AG09309 (cell line): Measurements from ENCODE around the gene C10orf90.

ENCODE experiments used
- DNase-seq: peaks from one replicate; pipeline ENCODE4 v3.0.0-alpha.2; 2010; ENCODE audit warnings: low read depth
- H3K4me3 ChIP-seq: 2 replicates; pipeline ENCODE4 v1.5.1; 2011; ENCODE audit warnings: mild to moderate bottlenecking, low read depth, low read length, moderate library complexity; ENCODE audit not compliant: control insufficient read depth
- CTCF ChIP-seq: IDR thresholded peaks from 2 replicates; pipeline ENCODE4 v1.5.1; 2011; ENCODE audit warnings: mild to moderate bottlenecking, low read depth, low read length, inconsistent platforms; ENCODE audit not compliant: insufficient read depth, control insufficient read depth; ENCODE audit errors: missing control alignments

C10orf90 gene

GRCh38 chr10:126454045-126454751 is 216.3 kb downstream of the C10orf90 start:
- no peak overlapping the region for H3K4me3 ChIP-seq
- no peak for DNase-seq
- TF ChIP-seq CTCF, result no peak

GRCh38 chr10:126452245-126452644 is 218.2 kb downstream of the C10orf90 start:
- DNase-seq, result no peak
- no peak for TF ChIP-seq CTCF
- H3K4me3 ChIP-seq, result no peak overlapping the region

- TF ChIP-seq CTCF, result no peak
- no peak for DNase-seq
- no peak overlapping the region for H3K4me3 ChIP-seq
These were observed 222.4 kb downstream of the C10orf90 start for GRCh38 chr10:126448091-126448490.

GRCh38 chr10:126439942-126440341 is 230.6 kb downstream of the C10orf90 start:
- TF ChIP-seq CTCF, result no peak
- DNase-seq, result no peak
- H3K4me3 ChIP-seq, result no peak overlapping the region

GRCh38 chr10:126438407-126438783 is 232.1 kb downstream of the C10orf90 start:
- no peak overlapping the region for H3K4me3 ChIP-seq
- no peak for DNase-seq
- TF ChIP-seq CTCF, result no peak

- DNase-seq, result no peak
- H3K4me3 ChIP-seq, result no peak overlapping the region
- no peak for TF ChIP-seq CTCF
These were observed 232.7 kb downstream of the C10orf90 start for GRCh38 chr10:126437635-126438406.
